ENCODE results near the gene CD4.
A peak's percentile ranks its signal among the peaks of the same experiment; 100 is the strongest.

Gene CD4

GRCh38 chr12:6778574-6779550 is 10.5 kb upstream of the CD4 start:
- peak; percentile 84 for DNase-seq (ENCODE audit: low read depth)

- no peak for DNase-seq (ENCODE audit: low read depth)
These were observed 9.5 kb upstream of the CD4 start for GRCh38 chr12:6779708-6780432.

GRCh38 chr12:6780573-6780972 is 8.8 kb upstream of the CD4 start:
- DNase-seq (ENCODE audit: low read depth), result no peak

GRCh38 chr12:6782119-6782518 is 7.2 kb upstream of the CD4 start:
- DNase-seq (ENCODE audit: low read depth), result no peak

GRCh38 chr12:6782850-6783566 is 6.3 kb upstream of the CD4 start:
- no peak for DNase-seq (ENCODE audit: low read depth)

- no peak for DNase-seq (ENCODE audit: low read depth)
These were observed 5.5 kb upstream of the CD4 start for GRCh38 chr12:6783828-6784227.

- no peak for DNase-seq (ENCODE audit: low read depth)
These were observed 5.0 kb upstream of the CD4 start for GRCh38 chr12:6784296-6784695.

- DNase-seq (ENCODE audit: low read depth), result no peak
These were observed 4.6 kb upstream of the CD4 start for GRCh38 chr12:6784761-6785160.

- no peak for DNase-seq (ENCODE audit: low read depth)
These were observed 2.8 kb upstream of the CD4 start for GRCh38 chr12:6786416-6787094.

GRCh38 chr12:6787309-6787708 is 2.0 kb upstream of the CD4 start:
- no peak for DNase-seq (ENCODE audit: low read depth)

GRCh38 chr12:6790496-6791150 is 1.3 kb downstream of the CD4 start:
- no peak for DNase-seq (ENCODE audit: low read depth)

GRCh38 chr12:6791931-6792520 is 2.7 kb downstream of the CD4 start:
- no peak for DNase-seq (ENCODE audit: low read depth)

GRCh38 chr12:6792522-6793201 is 3.3 kb downstream of the CD4 start:
- DNase-seq (ENCODE audit: low read depth), result no peak

GRCh38 chr12:6795088-6795487 is 5.8 kb downstream of the CD4 start:
- DNase-seq (ENCODE audit: low read depth), result no peak

GRCh38 chr12:6796576-6796975 is 7.2 kb downstream of the CD4 start:
- DNase-seq (ENCODE audit: low read depth), result no peak

GRCh38 chr12:6799147-6799546 is 9.8 kb downstream of the CD4 start:
- no peak for DNase-seq (ENCODE audit: low read depth)

- no peak for DNase-seq (ENCODE audit: low read depth)
These were observed 17.8 kb downstream of the CD4 start for GRCh38 chr12:6807170-6807569.

GRCh38 chr12:6809056-6809455 is 19.7 kb downstream of the CD4 start:
- DNase-seq (ENCODE audit: low read depth), result no peak

- no peak for DNase-seq (ENCODE audit: low read depth)
These were observed 21.4 kb downstream of the CD4 start for GRCh38 chr12:6810758-6811157.

- no peak for DNase-seq (ENCODE audit: low read depth)
These were observed 24.0 kb downstream of the CD4 start for GRCh38 chr12:6813363-6813762.
